ENCODE results near the gene SEMA7A. TPM values are rescaled to one million over a fixed set of nuclear protein-coding genes. Genes with fewer than 3 reads are reported as not detected.
"Not testable (repeated sequence)": the region's sequence is repeated elsewhere in the genome, so short reads cannot be mapped to it uniquely, and the experiment has no call there.

Gene SEMA7A
- 74.9 and 75.9 TPM in 2 replicates for total RNA-seq (2014; rRNA removed)
- percentile 90 among the genes with signal in this experiment for Bru-seq, nascent RNA
- percentile 90 among the genes with signal in this experiment for BruChase-seq, experiment 1, labeled RNA remaining after a 6-hour chase
- BruChase-seq, experiment 2, labeled RNA remaining after a 2-hour chase: percentile 81 among the genes with signal in this experiment
- long read RNA-seq, partial matches to known transcripts: 0 of 1 reads
- long read RNA-seq, other reads (novel, unspliced or antisense): 0 of 1 reads

- peak within 1 kb of the TSS; percentile 91 for H3K9ac ChIP-seq (ENCODE audit: low read length)
These were observed at the start of gene SEMA7A for GRCh38 chr15:74433592-74434262. TSS of gene SEMA7A (minus strand) at chr15:74433958. CDS start at chr15:74433918, 40 bp downstream.

GRCh38 chr15:74482661-74483060, 48.9 kb upstream of the SEMA7A start:
- H4K20me1 ChIP-seq (ENCODE audit: low read length): no peaks in the 10 kb centered on the region
- ATAC-seq (peak; percentile 58), DNase-seq (peak; percentile 7)
- H3K4me2 ChIP-seq (ENCODE audit: low read length): no peak overlapping the region
- H3K36me3 ChIP-seq (ENCODE audit: low read depth, low read length): no peaks in the 10 kb centered on the region
- intact Hi-C loops (cut with micrococcal nuclease): no loop called here
- TF ChIP-seq EZH2 (IDR thresholded peaks at IDR 0.05; ENCODE audit: low read length, unreplicated experiment): no peak
- TF ChIP-seq CTCF (conservative IDR thresholded peaks at IDR 0.05; ENCODE audit: low read depth, low read length): peak; percentile 39
- POLR2A ChIA-PET (ENCODE audit: unreplicated experiment): no interaction called here
- no peaks in the 10 kb centered on the region for H3K9me2 ChIP-seq (replicated peaks; ENCODE audit: low read length)
- no peaks in the 10 kb centered on the region for H3K79me2 ChIP-seq (ENCODE audit: low read length)
- no peaks in the 10 kb centered on the region for H3K9me3 ChIP-seq (ENCODE audit: low read length)
- no peak overlapping the region for H3K9ac ChIP-seq (ENCODE audit: low read length)
- H3F3A ChIP-seq (ENCODE audit: low read length, unreplicated experiment): no peaks in the 10 kb centered on the region
- no TSS peak for BruUV-seq (replicated peaks)
- no peak overlapping the region for H3K27ac ChIP-seq (ENCODE audit: low read length)
- no peak overlapping the region for H2AFZ ChIP-seq (ENCODE audit: low read length)
- H3K4me1 ChIP-seq (ENCODE audit: insufficient read depth, low read length): no peaks in the 10 kb centered on the region
- CTCF ChIA-PET: interaction anchor here (0.6 to 0.7 kb wide), 2 partner anchors 15 to 585 kb away, joined by 3 read pairs; no protein-coding TSS in a partner anchor
- no peaks in the 10 kb centered on the region for H3K27me3 ChIP-seq (ENCODE audit: low read length)
- no peak overlapping the region for H3K4me3 ChIP-seq (ENCODE audit: low read length)

More at GRCh38 chr15:74433592-74434262, at the start of gene SEMA7A:
- Histone ChIP-seq H3K4me1 (ENCODE audit: insufficient read depth, low read length) (peaks cover 44% of the 10 kb centered on the region), H3K27me3 (ENCODE audit: low read length) (no peaks in the 10 kb centered on the region), H4K20me1 (ENCODE audit: low read length) (peaks cover 45% of the 10 kb centered on the region), H3K9me2 (replicated peaks; ENCODE audit: low read length) (no peaks in the 10 kb centered on the region), H3K4me3 (ENCODE audit: low read length) (peak within 1 kb of the TSS; percentile 94), H3K27ac (ENCODE audit: low read length) (peak within 1 kb of the TSS; percentile 53), H3F3A (ENCODE audit: low read length, unreplicated experiment) (no peaks in the 10 kb centered on the region), H3K9me3 (ENCODE audit: low read length) (no peaks in the 10 kb centered on the region), H2AFZ (ENCODE audit: low read length) (peak within 1 kb of the TSS; percentile 64; the same call in 1 of the 2 replicates), H3K36me3 (ENCODE audit: low read depth, low read length) (peaks cover 16% of the 10 kb centered on the region; the same call in 1 of the 2 replicates), H3K79me2 (ENCODE audit: low read length) (peaks cover 59% of the 10 kb centered on the region), H3K4me2 (ENCODE audit: low read length) (peak within 1 kb of the TSS; percentile 99)
- ATAC-seq: peak; percentile 72
- TF ChIP-seq EZH2phosphoT487 (IDR thresholded peaks at IDR 0.05; ENCODE audit: borderline replicate concordance, low read length) (no peak), EZH2 (IDR thresholded peaks at IDR 0.05; ENCODE audit: low read length, unreplicated experiment) (no peak), CTCF (conservative IDR thresholded peaks at IDR 0.05; ENCODE audit: low read depth, low read length) (no peak)
- ChIA-PET CTCF (no interaction called here), POLR2A (ENCODE audit: unreplicated experiment) (interaction anchor here (0.6 kb wide), 1 partner anchor 183 kb away, joined by 16 read pairs; no protein-coding TSS in a partner anchor)
- BruUV-seq (replicated peaks): no TSS peak
- peak; percentile 83 for DNase-seq
- intact Hi-C loops (cut with micrococcal nuclease): loop anchor here (1.0 to 5.0 kb wide), 2 partner anchors 13 to 36 kb away; no protein-coding TSS in a partner anchor

DNA sequence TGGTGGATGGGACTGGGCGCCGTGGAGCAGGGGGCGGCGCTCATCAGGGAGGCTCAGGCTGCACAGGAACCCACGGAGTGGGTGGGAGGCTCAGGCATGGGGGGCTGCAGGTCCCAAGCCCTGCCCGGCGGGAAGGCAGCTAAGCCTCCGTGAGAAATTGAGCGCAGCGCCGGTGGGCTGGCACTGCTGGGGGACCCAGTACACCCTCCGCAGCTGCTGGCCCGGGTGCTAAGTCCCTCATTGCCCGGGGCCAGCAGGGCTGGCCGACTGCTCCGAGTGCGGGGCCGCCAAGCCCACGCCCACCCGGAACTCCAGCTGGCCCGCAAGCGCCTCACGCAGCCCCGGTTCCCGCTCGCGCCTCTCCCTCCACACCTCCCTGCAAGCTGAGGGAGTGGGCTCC, 46.6 kb upstream of the SEMA7A start:
- H3F3A ChIP-seq (ENCODE audit: low read length, unreplicated experiment); H3K9ac ChIP-seq (ENCODE audit: low read length); ATAC-seq; H3K4me2 ChIP-seq (ENCODE audit: low read length); H2AFZ ChIP-seq (ENCODE audit: low read length); DNase-seq; H3K9me3 ChIP-seq (ENCODE audit: low read length); H4K20me1 ChIP-seq (ENCODE audit: low read length); H3K27me3 ChIP-seq (ENCODE audit: low read length); CTCF ChIA-PET; H3K36me3 ChIP-seq (ENCODE audit: low read depth, low read length); BruUV-seq (replicated peaks); H3K4me1 ChIP-seq (ENCODE audit: insufficient read depth, low read length); H3K79me2 ChIP-seq (ENCODE audit: low read length); H3K9me2 ChIP-seq (replicated peaks; ENCODE audit: low read length); H3K4me3 ChIP-seq (ENCODE audit: low read length); POLR2A ChIA-PET (ENCODE audit: unreplicated experiment); intact Hi-C loops (cut with micrococcal nuclease); H3K27ac ChIP-seq (ENCODE audit: low read length): not testable (repeated sequence)

DNA sequence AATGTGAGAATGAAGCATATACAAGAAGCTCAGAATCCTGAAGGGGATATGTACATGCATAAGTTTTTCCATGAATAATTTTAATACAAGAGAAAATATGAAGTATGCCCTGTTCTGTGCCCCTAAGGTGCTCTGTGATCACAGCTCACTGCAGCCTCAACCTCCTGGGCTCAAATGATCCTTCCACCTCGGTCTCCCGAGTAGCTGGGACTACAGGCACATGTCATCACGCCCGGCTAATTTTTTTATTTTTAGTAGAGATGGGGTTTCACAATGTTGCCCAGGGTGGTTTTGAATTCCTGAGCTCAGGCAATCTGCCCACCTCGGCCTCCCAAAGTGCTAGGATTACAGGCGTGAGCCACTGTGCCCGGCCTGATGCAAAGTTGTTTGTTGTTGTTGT, 37.9 kb upstream of the SEMA7A start:
- CTCF ChIA-PET; H3F3A ChIP-seq (ENCODE audit: low read length, unreplicated experiment); H3K27me3 ChIP-seq (ENCODE audit: low read length); H3K9me3 ChIP-seq (ENCODE audit: low read length); H2AFZ ChIP-seq (ENCODE audit: low read length); POLR2A ChIA-PET (ENCODE audit: unreplicated experiment); H3K9ac ChIP-seq (ENCODE audit: low read length); H3K79me2 ChIP-seq (ENCODE audit: low read length); H3K36me3 ChIP-seq (ENCODE audit: low read depth, low read length); H3K9me2 ChIP-seq (replicated peaks; ENCODE audit: low read length); H3K4me1 ChIP-seq (ENCODE audit: insufficient read depth, low read length); H3K4me3 ChIP-seq (ENCODE audit: low read length); DNase-seq; H3K4me2 ChIP-seq (ENCODE audit: low read length); BruUV-seq (replicated peaks); ATAC-seq; H4K20me1 ChIP-seq (ENCODE audit: low read length); intact Hi-C loops (cut with micrococcal nuclease); H3K27ac ChIP-seq (ENCODE audit: low read length): not testable (repeated sequence)
